Gastrocnemius medialis (tissue), 4 donors: ENCODE measurements around the gene TTLL1.

Experiments
- POLR2A ChIP-seq, 2 donors: fragments of 450-650 bp; IDR thresholded peaks; one replicate each; pipeline ENCODE4 v1.6.1; 2017; ENCODE audit warnings: antibody characterized with exemption in 2 of 2, mild to moderate bottlenecking in 2 of 2, moderate library complexity in 2 of 2
- TF ChIP-seq, protein P1 (sequence below), 5 experiments: fragments of 450-650 bp in 3 of 5; fragments of 200-600 bp in 2 of 5; sonication (generic) in 2 of 5; IDR thresholded peaks in 4 of 5; conservative IDR thresholded peaks in 1 of 5; 1 replicate in 4 of 5; 2 replicates in 1 of 5; pipeline ENCODE4 v1.5.1; 2016 to 2019; ENCODE audit warnings: antibody characterized with exemption in 5 of 5, mild to moderate bottlenecking in 3 of 5, moderate library complexity in 3 of 5

DNA sequence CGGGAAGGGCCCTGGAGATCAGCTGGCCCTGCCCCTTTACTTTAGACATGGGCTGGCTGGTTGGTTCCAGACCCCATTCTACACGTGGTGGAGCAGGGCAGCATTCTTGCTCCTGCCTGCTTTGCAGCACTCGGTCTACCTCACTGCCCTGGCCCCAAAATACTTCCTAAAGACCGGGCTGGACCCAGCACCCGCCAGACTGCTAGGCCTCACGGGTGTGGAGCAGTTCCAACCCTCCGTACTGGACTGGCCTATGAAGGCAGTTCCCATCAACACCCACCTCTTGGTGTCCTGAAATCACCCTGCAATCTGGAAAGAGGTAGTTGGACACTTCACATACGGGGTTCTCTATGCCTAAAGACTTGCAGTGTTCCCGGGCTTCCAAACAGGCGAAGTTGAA, 47.6 kb upstream of the TTLL1 start:
- TF ChIP-seq, protein P1, sequence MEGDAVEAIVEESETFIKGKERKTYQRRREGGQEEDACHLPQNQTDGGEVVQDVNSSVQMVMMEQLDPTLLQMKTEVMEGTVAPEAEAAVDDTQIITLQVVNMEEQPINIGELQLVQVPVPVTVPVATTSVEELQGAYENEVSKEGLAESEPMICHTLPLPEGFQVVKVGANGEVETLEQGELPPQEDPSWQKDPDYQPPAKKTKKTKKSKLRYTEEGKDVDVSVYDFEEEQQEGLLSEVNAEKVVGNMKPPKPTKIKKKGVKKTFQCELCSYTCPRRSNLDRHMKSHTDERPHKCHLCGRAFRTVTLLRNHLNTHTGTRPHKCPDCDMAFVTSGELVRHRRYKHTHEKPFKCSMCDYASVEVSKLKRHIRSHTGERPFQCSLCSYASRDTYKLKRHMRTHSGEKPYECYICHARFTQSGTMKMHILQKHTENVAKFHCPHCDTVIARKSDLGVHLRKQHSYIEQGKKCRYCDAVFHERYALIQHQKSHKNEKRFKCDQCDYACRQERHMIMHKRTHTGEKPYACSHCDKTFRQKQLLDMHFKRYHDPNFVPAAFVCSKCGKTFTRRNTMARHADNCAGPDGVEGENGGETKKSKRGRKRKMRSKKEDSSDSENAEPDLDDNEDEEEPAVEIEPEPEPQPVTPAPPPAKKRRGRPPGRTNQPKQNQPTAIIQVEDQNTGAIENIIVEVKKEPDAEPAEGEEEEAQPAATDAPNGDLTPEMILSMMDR (IDR thresholded peaks at IDR 0.05 in 4 of 5, conservative IDR thresholded peaks at IDR 0.05 in 1 of 5) = no peak
- no peak for TF ChIP-seq POLR2A (IDR thresholded peaks at IDR 0.05)
